GM23338 (cell line): Measurements from ENCODE around the gene ADAMTS14. TPM values are rescaled to one million over a fixed set of nuclear protein-coding genes. Genes with fewer than 3 reads are reported as not detected.

Source experiments
- ATAC-seq: fragments of 200-7000 bp; cut with Tn5 transposase; 3 replicates; pipeline ENCODE4 v1.9.1; 2020
- DNase-seq: peaks from one replicate; pipeline ENCODE4 v3.0.0-alpha.2; 2015; ENCODE audit warnings: low spot score
- H2AFZ ChIP-seq: fragments of 200-600 bp; sonication (generic); 2 replicates; pipeline ENCODE4 v1.8.0; 2016; ENCODE audit warnings: antibody characterized with exemption, mild to moderate bottlenecking, moderate library complexity
- H3F3A ChIP-seq: fragments of 200-600 bp; sonication (generic); replicated peaks from 2 replicates; pipeline ENCODE4 v1.8.0; 2017; ENCODE audit warnings: antibody characterized with exemption, mixed run types, low read depth
- H3K27ac ChIP-seq: fragments of 200-600 bp; sonication (generic); 2 replicates; pipeline ENCODE4 v1.6.1; 2016; ENCODE audit warnings: low read depth
- H3K27me3 ChIP-seq: fragments of 200-600 bp; sonication (generic); 2 replicates; pipeline ENCODE4 v1.8.0; 2016; ENCODE audit warnings: mild to moderate bottlenecking, mixed run types, moderate library complexity; ENCODE audit not compliant: insufficient read depth
- H3K36me3 ChIP-seq: fragments of 200-600 bp; sonication (generic); 2 replicates; pipeline ENCODE4 v1.8.0; 2016; ENCODE audit warnings: mild to moderate bottlenecking; ENCODE audit not compliant: insufficient read depth
- H3K4me1 ChIP-seq: fragments of 200-600 bp; sonication (generic); 2 replicates; pipeline ENCODE4 v1.8.0; 2016; ENCODE audit warnings: mild to moderate bottlenecking, moderate library complexity; ENCODE audit not compliant: insufficient read depth
- H3K4me2 ChIP-seq: fragments of 200-600 bp; sonication (generic); 2 replicates; pipeline ENCODE4 v1.7.1; 2017; ENCODE audit warnings: mixed run types
- H3K4me3 ChIP-seq: fragments of 200-600 bp; sonication (generic); 2 replicates; pipeline ENCODE4 v1.6.1; 2016; ENCODE audit warnings: mixed run types
- H3K79me2 ChIP-seq: fragments of 200-600 bp; sonication (generic); replicated peaks from 2 replicates; pipeline ENCODE4 v1.8.0; 2017; ENCODE audit warnings: mild to moderate bottlenecking; ENCODE audit not compliant: insufficient read depth
- H3K9me2 ChIP-seq: fragments of 200-600 bp; sonication (generic); 2 replicates; pipeline ENCODE4 v1.8.0; 2017; ENCODE audit not compliant: insufficient read depth
- H4K20me1 ChIP-seq: fragments of 200-600 bp; sonication (generic); replicated peaks from 2 replicates; pipeline ENCODE4 v1.8.0; 2017; ENCODE audit warnings: mild to moderate bottlenecking; ENCODE audit not compliant: insufficient read depth
- H3K27ac Mint-ChIP-seq: 2 replicates; pipeline ENCODE4 v1.8.0; 2020; ENCODE audit warnings: inconsistent platforms, mild to moderate bottlenecking, moderate library complexity, mixed read lengths
- H3K27me3 Mint-ChIP-seq: 3 replicates; pipeline ENCODE4 v1.8.0; 2022; ENCODE audit warnings: low read depth, mild to moderate bottlenecking, moderate library complexity, mixed read lengths, inconsistent platforms; ENCODE audit not compliant: insufficient read depth, poor library complexity
- H3K36me3 Mint-ChIP-seq: 3 replicates; pipeline ENCODE4 v1.8.0; 2021; ENCODE audit warnings: low read depth, mild to moderate bottlenecking, inconsistent platforms, moderate library complexity, mixed read lengths
- H3K4me1 Mint-ChIP-seq: 3 replicates; pipeline ENCODE4 v1.8.0; 2020; ENCODE audit warnings: mild to moderate bottlenecking, inconsistent platforms, mixed read lengths
- H3K4me3 Mint-ChIP-seq: 3 replicates; pipeline ENCODE4 v1.8.0; 2021; ENCODE audit warnings: moderate library complexity, mild to moderate bottlenecking, inconsistent platforms, mixed read lengths
- H3K9me3 Mint-ChIP-seq: 3 replicates; pipeline ENCODE4 v1.8.0; 2020; ENCODE audit warnings: moderate library complexity, mild to moderate bottlenecking, inconsistent platforms, mixed read lengths
- CTCF ChIP-seq, 2 experiments: fragments of 200-600 bp in 1 of 2; sonication (generic) in 1 of 2; conservative IDR thresholded peaks; 2 replicates each; pipeline versions ENCODE4 v1.5.1 to v1.6.1; 2016 to 2017; ENCODE audit warnings: antibody characterized with exemption in 2 of 2, low read depth in 2 of 2, mild to moderate bottlenecking in 2 of 2, moderate library complexity in 1 of 2
- EZH2 ChIP-seq: fragments of 200-600 bp; sonication (generic); IDR thresholded peaks from one replicate; pipeline ENCODE4 v1.8.0; 2017; ENCODE audit warnings: antibody characterized with exemption, mild to moderate bottlenecking, low read depth; ENCODE audit not compliant: unreplicated experiment
- EZH2phosphoT487 ChIP-seq: fragments of 200-600 bp; sonication (generic); IDR thresholded peaks from one replicate; pipeline ENCODE4 v1.8.1; 2018; ENCODE audit warnings: antibody characterized with exemption; ENCODE audit not compliant: unreplicated experiment
- JUNB ChIP-seq: IDR thresholded peaks from one replicate; pipeline ENCODE4 v1.6.1; 2016; ENCODE audit warnings: antibody characterized with exemption; ENCODE audit not compliant: unreplicated experiment
- NANOG ChIP-seq: IDR thresholded peaks from 2 replicates; pipeline ENCODE4 v1.6.1; 2016; ENCODE audit warnings: antibody characterized with exemption, borderline replicate concordance
- POLR2AphosphoS5 ChIP-seq: IDR thresholded peaks from 2 replicates; pipeline ENCODE4 v1.6.1; 2016; ENCODE audit warnings: antibody characterized with exemption, low read depth
- REST ChIP-seq: IDR thresholded peaks from one replicate; pipeline ENCODE4 v1.6.1; 2018; ENCODE audit warnings: antibody characterized with exemption; ENCODE audit not compliant: unreplicated experiment
- STAT1 ChIP-seq: IDR thresholded peaks from one replicate; pipeline ENCODE4 v1.6.1; 2016; ENCODE audit warnings: antibody characterized with exemption; ENCODE audit not compliant: unreplicated experiment
- ZNF114 ChIP-seq: fragments of 250-450 bp; sonication (Bioruptor Pico); IDR thresholded peaks from 2 replicates; pipeline ENCODE4 v1.5.0; 2020; ENCODE audit warnings: mild to moderate bottlenecking, moderate library complexity
- ZNF331 ChIP-seq: fragments of 250-450 bp; sonication (Bioruptor Pico); IDR thresholded peaks from 2 replicates; pipeline ENCODE4 v1.5.0; 2020; ENCODE audit warnings: low read depth, mild to moderate bottlenecking, moderate library complexity
- polyA plus RNA-seq: library from polyadenylated mRNA; unstranded; fragments of >200 nt; fragmentation: Nextera tagmentation; extraction: Ambion mirVana; gene quantifications from 2 replicates; pipeline ENCODE4 v1.2.1, GENCODE V29; 2016
- total RNA-seq: library from RNA; depleted of rRNA; stranded (reverse); fragments of >200 nt; shearing (Covaris generic); gene quantifications from 2 replicates; pipeline ENCODE4 v1.2.3, GENCODE V29; 2014
- TF ChIP-seq, protein P1 (sequence below): IDR thresholded peaks from 2 replicates; pipeline ENCODE4 v1.6.1; 2016; ENCODE audit warnings: antibody characterized with exemption

The ADAMTS14 gene
- total and polyA plus RNA-seq, 2 experiments from 2014 or later = 1.9 to 2.1 TPM

DNA sequence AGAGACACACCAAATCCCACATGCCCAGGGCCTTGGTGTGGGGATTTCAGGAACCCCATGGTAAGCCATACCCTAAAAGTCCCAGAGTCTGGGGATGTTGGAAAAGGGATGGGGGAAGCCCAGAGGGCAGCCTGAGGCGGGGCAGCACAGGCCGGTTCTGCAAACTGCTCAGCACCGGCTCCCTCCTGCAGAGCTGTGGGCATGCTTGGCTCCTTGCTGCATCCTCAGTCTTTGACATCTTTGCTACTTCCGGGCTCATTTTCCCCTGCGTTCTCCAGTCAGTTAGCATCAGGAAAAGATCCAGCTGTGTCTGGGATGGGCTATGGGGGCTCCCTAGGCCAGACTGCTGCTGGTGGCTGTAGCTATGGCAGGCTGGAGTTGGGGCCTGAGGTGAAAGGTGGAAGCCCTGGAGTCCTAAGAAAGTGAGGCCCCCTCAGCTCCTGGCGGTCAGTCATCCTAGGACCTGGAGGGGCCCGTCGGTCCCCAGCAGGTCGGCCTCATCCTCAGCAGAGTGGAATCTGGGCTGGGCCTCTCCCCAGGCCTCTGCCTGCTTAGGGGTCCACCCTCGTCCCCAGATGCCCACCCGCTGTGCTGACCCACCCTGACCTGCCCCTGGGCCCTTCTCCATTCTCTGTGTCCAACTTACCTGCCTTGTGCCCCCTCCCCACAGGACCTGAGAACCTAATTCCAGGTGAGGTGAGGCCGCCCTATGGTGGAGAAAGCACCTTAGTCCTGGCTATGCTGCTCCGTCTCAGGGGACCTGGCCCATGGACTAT is 103.6 kb downstream of the ADAMTS14 start:
- no peaks in the 10 kb centered on the region for H3K79me2 ChIP-seq
- H3K4me2 ChIP-seq = no peak overlapping the region
- Mint-ChIP-seq H3K36me3 (no peaks in the 10 kb centered on the region; the same call in 2 of the 3 replicates), H3K9me3 (no peaks in the 10 kb centered on the region), H3K27ac (no peak overlapping the region), H3K4me1 (peaks cover 7% of the 10 kb centered on the region; the same call in 2 of the 3 replicates), H3K27me3 (peaks cover 12% of the 10 kb centered on the region), H3K4me3 (no peak overlapping the region)
- no peaks in the 10 kb centered on the region for H3F3A ChIP-seq
- no peaks in the 10 kb centered on the region for H3K27me3 ChIP-seq
- no peaks in the 10 kb centered on the region for H3K36me3 ChIP-seq
- H4K20me1 ChIP-seq = no peaks in the 10 kb centered on the region
- TF ChIP-seq ZNF331 (CRISPR knock-in tag) = no peak
- no peak for TF ChIP-seq STAT1
- TF ChIP-seq, protein P1, sequence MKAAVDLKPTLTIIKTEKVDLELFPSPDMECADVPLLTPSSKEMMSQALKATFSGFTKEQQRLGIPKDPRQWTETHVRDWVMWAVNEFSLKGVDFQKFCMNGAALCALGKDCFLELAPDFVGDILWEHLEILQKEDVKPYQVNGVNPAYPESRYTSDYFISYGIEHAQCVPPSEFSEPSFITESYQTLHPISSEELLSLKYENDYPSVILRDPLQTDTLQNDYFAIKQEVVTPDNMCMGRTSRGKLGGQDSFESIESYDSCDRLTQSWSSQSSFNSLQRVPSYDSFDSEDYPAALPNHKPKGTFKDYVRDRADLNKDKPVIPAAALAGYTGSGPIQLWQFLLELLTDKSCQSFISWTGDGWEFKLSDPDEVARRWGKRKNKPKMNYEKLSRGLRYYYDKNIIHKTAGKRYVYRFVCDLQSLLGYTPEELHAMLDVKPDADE = no peak
- no peak for TF ChIP-seq POLR2AphosphoS5
- TF ChIP-seq REST = no peak
- no peak for TF ChIP-seq ZNF114 (CRISPR knock-in tag)
- no peak for TF ChIP-seq EZH2phosphoT487
- TF ChIP-seq JUNB = no peak
- no peak for TF ChIP-seq CTCF (conservative IDR thresholded peaks at IDR 0.05; ENCODE audit: low read depth in 2 of 2)
- TF ChIP-seq NANOG = no peak
- TF ChIP-seq EZH2 = no peak
- ATAC-seq = no peak
- H3K4me1 ChIP-seq = no peaks in the 10 kb centered on the region
- H3K27ac ChIP-seq = no peak overlapping the region
- no peak overlapping the region for H3K4me3 ChIP-seq
- H3K9me2 ChIP-seq = peaks cover 4% of the 10 kb centered on the region; the same call in 1 of the 2 replicates
- H2AFZ ChIP-seq = no peak overlapping the region
- DNase-seq = no peak
